HG03095 (cell line): Measurements from ENCODE around the gene BICD1.
"Not testable (repeated sequence)": the region's sequence is repeated elsewhere in the genome, so short reads cannot be mapped to it uniquely, and the experiment has no call there.

Experiments
- ATAC-seq: cut with Tn5 transposase; IDR thresholded peaks from one replicate; pipeline ENCODE4 v1.9.1; 2021; ENCODE audit warnings: moderate library complexity; ENCODE audit not compliant: unreplicated experiment

Gene BICD1

GRCh38 chr12:32106517-32107358 lies at the start of gene BICD1:
TSS of gene BICD1 (plus strand) at chr12:32106847. CDS start at chr12:32107332, 485 bp downstream.
- peak; percentile 71 for ATAC-seq

DNA sequence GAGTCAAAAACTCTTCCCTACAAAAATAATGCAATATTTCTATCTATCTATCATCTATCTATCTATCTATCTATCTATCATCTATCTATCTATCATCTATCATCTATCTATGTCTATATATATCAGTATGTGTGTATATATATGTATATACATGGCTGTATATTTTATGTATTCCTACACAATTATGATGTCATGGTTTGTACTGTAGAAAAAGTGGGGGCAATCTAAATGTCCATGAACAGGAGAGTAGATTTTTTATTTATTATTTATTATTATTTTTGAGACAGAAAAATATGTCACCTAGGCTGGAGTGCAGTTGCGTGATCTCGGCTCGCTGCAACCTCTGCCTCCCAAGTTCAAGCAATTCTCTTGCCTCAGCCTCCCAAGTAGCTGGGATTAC lies 45.6 kb upstream of the BICD1 start:
- no peak for ATAC-seq

- no peak for ATAC-seq
Observed at GRCh38 chr12:32062881-32063280, 43.8 kb upstream of the BICD1 start.

GRCh38 chr12:32063796-32064195 lies 42.9 kb upstream of the BICD1 start:
- no peak for ATAC-seq

GRCh38 chr12:32066206-32066605 lies 40.4 kb upstream of the BICD1 start:
- ATAC-seq = no peak

- no peak for ATAC-seq
Observed at GRCh38 chr12:32069071-32069470, 37.6 kb upstream of the BICD1 start.

DNA sequence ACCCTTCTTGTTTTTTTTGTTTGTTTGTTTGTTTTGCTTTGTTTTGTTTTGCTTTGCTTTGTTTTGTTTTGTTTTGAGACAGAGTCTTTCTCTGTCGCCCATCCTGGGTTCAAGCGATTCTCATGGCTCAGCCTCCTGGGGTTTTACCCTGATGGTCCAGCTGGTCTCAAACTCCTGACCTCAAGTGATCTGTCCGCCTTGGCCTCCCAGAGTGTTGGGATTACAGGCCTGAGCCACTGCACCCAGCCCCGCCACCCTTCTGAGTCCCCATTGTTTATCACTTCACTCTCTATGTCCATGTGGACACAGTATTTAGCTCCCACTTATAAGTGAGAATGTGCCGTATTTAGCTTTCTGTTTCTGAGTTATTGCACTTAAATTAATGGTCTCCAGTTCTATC lies 36.9 kb upstream of the BICD1 start:
- ATAC-seq = no peak

GRCh38 chr12:32070370-32070769 lies 36.3 kb upstream of the BICD1 start:
- ATAC-seq = no peak

DNA sequence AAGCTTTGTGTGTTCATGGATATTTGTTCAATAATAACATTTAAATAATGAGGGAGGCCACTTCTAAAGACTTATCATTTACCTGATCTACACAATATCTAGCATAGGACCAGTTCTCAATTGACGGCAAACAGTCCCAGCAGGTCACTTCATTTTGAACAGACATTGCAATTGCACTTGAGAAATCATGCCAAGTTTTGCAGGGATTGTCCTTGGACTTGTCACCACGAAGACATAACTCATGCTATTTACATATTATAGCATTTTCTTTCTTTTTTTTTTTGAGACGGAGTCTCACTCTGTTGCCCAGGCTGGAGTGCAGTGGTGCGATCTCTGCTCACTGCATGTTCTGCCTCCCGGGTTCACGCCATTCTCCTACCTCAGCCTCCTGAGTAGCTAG lies 34.5 kb upstream of the BICD1 start:
- ATAC-seq = no peak

GRCh38 chr12:32074432-32074831 lies 32.2 kb upstream of the BICD1 start:
- no peak for ATAC-seq

DNA sequence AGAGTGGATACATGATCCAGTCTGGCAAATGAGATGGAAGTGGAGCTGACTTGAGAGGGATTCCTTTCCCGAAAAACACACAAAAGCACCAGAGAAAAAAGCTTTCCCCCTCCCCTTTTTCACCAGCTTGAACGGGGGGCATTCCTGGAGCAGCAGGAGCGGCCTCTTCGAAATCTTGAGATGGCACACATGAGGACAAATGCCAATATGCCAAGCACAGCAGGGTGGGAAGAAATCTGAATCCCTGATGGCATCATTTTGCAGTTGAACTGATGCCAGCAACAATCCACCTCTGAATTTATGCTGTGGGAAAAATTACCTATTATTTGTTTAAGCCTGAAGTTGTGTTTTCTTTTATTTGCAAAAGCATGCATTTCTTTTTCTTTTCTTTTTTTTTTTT lies 29.7 kb upstream of the BICD1 start:
- ATAC-seq = no peak

- ATAC-seq = no peak
Observed at GRCh38 chr12:32080435-32080834, 26.2 kb upstream of the BICD1 start.

DNA sequence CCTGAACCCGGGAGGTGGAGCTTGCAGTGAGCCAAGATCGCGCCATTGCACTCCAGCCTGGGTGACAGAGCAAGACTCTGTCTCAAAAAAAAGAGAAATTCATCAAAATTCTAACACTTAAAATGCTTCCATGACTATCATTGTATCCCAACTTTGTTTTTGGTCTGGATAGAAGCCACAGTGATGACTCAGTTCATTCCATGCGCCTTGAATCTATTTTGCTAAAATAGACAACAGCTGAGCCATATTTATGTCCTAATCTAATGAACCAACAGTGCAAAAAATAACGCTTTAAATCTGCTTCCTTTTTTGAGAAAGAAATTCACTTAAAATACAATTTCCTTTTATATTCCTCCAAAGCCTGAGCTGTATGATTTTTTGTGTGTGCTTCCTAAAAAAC lies 23.2 kb upstream of the BICD1 start:
- no peak for ATAC-seq

- no peak for ATAC-seq
Observed at GRCh38 chr12:32084017-32084688, 22.5 kb upstream of the BICD1 start.

- no peak for ATAC-seq
Observed at GRCh38 chr12:32084753-32085152, 21.9 kb upstream of the BICD1 start.

GRCh38 chr12:32087306-32087705 lies 19.3 kb upstream of the BICD1 start:
- no peak for ATAC-seq

DNA sequence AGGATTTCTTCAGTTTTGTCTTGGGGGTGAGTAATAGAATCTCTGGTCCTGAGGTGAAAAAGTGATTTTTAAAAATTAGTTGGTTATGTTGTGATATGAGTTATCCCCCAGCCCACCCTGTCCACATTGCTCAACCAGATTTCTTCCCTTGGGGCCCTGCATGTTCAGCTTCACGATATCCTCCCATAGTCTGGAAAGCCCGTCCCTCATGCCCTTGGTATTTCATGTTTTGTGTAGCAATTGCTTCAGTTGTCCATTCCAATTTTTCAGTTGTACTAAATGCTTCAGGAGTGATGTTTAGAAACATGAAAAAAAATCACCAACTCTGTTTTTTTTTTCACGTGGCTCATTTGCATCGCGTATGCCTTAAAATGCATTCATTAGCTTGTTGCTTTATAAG lies 17.5 kb upstream of the BICD1 start:
- ATAC-seq = no peak

DNA sequence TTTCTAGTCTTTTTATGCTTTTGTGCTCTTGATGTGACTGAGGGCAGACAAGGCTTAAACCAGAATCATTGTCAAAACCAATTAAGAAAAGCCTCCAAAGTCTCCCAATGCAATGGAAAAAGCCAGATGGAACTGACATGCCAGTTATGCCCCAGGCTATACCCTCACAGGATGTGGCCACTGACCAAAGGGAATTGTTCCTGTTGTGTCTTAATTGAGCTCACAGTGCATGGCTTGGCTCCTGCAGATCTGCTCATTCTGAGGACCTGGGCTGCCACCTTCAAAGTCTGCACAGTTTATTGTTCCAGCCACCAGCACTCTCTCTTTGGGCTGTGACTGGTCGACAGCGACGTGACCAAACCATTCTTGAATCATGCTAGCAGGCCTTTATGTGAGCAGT lies 17.1 kb upstream of the BICD1 start:
- ATAC-seq = no peak

- no peak for ATAC-seq
Observed at GRCh38 chr12:32091696-32092095, 15.0 kb upstream of the BICD1 start.

- ATAC-seq = no peak
Observed at GRCh38 chr12:32098112-32098511, 8.5 kb upstream of the BICD1 start.

GRCh38 chr12:32099275-32099674 lies 7.4 kb upstream of the BICD1 start:
- not testable (repeated sequence) for ATAC-seq

GRCh38 chr12:32100361-32100760 lies 6.3 kb upstream of the BICD1 start:
- ATAC-seq = no peak
